ENCODE results near the gene CACTIN.

Gene CACTIN

DNA sequence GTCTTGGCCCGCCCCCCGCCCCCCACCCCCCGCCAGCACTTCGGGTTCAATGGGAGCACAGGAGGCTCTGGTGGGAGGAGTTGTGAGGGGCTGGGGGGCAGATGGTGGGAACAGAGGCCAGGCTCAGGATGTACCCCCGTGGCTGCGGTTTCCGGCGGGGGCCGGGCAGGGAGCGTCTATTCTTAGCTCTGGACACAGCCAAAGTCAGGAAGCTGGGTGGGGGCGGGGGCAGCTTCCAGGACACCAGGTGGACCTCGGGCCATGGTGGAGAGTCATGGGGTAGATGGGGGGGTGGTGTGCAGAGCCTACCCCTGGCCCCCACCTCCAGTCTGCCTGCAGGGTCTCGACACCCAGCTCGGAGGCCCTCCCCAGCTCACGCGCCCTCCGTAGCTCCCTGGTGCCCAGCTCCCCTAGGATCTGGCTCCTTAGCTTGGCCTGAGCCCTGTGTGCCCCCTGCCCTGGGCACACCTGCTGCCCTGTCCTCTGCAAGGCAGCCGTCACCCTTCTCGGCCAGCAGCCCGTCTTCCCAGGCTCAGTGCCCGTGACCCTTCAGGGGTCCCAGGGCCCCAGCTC lies 17.8 kb downstream of the CACTIN start:
- DNase-seq, result no peak

DNA sequence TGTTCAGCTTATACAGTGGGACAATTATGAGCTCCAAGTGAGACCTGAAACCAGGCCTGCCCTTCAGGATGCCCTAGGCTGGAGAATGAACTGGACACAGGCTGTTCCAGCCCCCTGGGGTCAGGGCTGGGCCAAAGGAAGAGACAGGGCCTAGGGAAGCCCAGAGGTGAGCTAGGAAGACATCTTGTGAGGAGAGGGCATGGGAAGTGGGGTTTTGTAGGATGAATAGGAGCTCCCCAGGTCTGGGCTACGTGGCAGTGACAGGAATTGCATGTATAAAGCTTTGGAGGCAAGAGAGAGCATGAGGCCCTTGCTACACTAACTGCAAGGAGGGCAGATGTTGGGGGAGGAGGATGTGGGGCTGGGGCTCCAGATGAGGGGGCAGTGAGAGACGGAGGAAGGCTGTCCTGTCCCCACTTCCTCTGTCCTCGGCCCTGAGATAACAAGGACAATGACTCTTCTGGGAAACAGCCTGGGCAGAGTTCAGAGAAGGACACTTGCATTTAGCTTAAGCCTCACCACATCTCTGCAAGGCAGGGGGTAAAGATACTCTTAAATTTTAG lies 18.4 kb downstream of the CACTIN start:
- no peak for DNase-seq

DNA sequence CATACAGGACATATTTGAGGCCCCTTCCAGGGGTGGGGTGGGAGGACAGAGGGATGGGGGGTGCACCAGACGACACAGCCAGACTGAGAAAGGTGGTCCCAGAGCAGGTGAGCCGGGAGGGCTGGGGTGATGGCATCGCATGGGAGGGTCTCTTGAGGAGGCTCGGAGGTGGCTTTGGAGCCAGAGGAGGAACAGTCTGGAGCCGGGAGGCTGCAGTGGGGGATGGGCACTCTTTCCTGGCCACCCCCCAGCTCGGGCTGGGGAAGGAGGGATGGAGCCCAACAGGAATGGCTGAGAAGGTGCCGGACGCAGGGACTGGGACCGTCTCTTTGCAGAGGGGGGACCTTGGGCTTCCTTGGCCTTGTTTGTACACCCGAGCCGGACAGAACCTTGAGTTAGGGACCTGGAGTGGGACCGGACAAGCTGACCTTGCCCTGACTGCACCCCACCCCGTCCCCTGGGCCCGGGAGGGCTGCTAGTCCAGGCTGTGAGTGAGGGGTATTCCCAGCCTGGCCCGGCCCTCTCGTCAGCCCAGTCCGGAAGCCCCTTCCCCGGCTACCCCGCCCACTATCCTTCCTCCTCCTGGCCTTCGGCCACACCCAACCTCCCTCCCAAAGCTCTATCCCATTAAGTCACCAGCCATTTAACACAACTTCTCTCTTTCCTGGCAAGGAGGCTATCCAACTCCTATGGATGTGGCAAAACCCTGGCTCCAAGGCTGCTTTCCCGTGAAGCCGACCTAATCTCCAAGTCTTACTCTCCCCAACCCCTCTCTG lies 19.1 kb downstream of the CACTIN start:
- DNase-seq, result no peak

DNA sequence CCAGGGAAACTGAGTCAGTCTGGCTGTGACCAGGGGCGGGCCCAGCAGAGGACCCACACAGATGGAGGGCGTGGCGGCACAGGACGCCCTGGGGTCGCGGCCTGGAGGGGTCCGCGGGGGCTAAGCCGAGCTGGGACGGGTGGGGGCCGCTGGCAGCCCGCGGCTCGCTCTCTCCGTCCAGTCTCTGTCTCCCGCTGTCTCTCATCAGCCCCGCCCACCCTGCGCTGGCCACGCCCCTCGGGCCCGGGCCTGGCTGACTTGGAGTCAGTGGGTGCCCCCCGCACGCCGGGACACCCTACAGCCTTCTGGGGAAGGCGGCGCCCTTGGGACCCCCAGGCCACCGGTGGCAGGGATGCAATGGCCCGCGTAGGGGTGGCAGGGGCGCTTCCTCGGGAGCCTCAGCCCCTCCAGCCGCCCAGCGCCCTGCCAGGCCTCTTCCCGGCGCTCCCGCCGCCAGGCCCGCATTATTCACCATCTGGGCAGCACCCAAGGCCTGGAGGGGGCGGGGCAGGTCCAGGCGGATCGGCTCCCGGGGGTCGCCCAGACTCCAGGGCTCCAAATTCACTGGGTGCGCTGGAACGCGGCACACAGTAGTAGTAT lies 19.8 kb downstream of the CACTIN start, which contains the start of gene TBXA2R:
TSS of gene TBXA2R (minus strand) at position 186 of the 600 bp plus-strand sequence. CDS start 6,241 bp downstream, outside the sequence.
- peak; percentile 57 for DNase-seq

DNA sequence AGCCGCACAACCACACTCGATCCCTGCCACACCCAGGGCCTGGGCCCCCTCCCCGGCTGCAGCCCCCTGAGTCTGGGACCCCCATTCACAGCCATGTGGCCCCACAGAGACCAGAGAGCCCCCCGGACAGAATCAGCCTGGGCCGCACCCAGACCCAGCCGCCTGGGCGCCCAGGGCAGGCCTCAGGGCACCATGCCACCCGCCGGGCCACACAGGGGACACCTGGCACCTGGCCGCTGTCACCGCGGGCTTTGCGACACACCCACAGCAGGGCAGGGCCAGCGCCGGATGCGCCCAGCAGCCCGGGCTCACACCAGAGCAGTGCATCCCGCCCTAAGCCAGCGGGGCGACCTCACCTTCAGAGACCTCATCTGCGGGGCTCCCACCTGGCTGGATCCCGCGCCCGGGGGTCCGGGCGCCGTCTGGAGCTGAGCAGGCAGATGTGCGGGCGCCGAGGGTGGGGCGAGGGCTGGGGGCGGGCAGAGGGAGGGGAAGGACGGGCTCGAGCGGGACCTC lies 20.4 kb downstream of the CACTIN start:
- peak; percentile 34 for DNase-seq

DNA sequence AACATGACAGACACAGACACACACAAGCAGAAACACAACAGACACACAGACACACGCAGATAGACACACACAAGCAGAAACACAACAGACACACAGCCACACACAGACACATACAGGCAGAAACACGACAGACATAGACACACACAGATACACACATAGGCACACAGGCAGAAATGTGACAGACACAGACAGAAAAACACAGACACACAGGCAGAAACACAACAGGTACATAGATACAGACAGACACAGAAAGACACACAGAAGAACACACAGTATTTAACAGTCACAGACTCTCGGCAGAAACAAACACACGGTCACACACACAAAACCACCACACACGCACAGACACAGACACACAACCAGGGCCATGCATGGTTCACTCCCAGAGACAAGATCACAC lies 20.8 kb downstream of the CACTIN start:
- no peak for DNase-seq

DNA sequence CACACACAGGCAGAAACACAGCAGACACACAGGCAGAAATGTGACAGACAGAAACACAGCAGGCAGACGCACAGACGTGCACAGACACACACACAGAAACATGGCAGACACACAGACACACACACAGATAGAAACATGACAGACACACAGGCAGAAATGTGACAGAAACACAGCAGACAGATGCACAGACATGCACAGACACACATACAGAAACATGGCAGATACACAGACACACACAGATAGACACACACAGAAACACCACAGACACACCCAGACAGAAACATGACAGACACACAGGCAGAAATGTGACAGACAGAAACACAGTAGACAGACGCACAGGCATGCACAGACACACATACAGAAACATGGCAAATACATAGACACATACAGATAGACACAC lies 21.2 kb downstream of the CACTIN start:
- no peak for DNase-seq

DNA sequence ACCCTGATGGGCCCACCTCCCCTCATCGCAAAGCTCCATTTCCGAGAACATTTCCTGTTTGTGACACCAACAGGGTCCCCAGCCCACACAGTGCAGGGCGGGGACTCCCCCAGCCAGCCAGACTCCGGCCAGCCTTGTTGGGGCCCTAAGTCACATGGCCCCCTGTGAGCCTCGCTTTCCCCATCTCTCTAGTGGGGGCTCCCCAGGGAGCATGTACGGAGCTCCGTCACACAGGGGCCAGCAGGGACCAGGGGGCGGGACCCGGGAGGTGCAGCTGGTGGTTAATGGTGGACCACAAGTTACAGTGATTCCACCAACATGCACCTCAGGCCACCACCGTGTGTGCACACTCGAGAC lies 21.6 kb downstream of the CACTIN start:
- peak; percentile 39 for DNase-seq

DNA sequence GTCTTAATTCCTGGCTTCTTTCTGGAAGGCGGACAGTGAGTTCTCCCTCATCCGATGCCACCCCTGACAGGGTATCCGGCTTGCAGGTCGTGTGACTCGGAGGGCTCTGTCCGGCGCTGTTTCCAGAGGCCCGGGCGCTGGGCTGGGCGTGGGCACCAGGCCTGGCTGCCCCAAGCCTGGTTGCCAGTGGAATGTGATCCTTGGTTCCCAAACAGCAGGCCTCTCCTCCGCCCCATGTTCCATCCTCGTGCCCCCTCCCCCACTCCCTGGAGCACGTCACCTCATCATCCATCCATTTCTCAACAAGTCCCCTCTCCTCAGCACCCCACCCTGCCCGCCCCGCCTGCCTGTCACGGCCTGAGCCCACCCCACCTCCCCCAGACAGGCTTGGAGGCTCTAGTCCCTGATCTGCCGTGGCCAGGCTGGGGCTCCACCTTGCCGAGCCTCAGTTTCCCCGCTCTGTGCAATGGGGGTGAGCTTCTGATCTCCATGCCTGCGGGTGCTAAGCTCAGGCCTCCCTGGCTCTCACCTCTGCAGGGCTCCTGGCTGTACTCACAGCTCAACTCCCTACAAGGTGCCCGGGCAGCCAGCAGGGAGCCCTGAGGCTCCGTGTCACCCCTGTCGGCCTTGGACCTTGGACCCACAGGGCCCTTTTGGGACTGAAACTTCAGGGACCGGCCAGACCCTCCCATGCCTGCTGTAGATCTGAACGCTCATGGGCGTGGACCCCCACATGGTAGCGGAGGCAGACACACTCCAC lies 22.2 kb downstream of the CACTIN start:
- DNase-seq, result no peak

DNA sequence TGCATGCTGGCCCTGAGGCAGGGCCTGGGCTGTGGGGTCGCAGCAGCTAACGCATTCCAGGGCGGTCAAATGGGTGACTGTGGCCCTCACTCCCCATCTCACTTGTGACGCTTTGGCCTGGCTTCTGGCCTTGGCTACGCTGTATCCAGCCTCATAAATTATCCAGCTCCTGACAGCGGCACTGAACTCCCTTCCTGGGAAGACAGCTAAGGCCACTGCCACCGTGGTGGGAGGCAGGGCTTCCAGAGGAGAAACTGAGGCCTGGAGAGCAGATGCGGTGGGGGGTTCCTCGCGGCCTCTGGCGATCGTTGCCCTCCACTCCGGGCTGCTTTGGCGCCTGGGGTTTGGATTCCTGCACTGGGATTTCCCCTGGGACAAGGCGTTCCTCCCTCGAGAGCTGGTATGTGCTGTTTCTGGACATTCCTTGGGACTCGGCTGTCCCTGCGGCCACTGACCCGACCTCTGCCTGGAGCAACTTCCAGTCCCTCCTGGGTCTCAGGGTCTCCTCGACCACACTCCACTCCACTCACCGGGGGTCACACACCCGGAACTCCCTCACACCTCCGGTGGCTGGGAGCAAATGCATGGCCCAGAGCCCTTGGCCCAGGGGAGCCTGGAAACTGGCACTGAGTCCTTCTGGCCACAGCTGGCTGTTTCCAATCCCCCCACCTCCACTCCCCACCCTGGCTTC lies 23.3 kb downstream of the CACTIN start:
- DNase-seq, result no peak

DNA sequence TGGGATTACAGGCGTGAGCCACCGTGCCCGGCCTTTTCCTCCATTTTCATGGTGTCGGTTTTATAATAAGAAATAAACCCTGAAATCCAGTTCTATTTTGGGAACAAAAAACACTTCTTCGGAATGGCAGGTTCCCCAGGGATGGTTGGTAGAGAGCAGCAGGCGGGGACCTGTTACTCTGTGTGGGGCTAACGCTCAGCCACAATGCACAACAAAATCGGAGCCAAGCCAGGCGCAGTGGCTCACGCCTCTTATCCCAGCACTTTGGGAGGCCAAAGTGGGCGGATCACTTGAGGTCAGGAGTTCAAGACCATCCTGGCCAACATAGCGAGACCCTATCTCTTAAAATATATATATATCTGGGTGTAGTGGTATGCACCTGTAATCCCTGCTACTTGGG lies 25.6 kb downstream of the CACTIN start:
- no peak for DNase-seq

DNA sequence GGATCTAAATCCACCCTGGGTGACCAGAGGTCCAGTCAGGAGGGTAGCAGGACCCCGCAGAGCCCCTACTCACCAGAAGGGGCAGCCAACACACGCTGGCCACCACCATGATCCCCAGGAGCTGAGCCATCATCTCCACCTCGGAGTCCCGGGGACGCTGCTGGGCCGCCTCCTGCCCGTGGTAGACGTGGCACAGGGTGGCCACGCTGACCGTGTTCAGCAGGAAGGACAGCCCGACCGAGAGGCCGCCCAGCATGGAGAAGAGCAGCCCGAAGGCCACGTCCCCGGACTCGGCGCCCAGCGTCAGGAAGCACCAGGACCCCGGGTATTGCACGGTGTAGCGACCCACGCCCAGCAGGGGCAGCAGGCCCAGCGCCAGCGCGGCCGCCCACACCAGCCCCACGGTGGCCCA lies 26.8 kb downstream of the CACTIN start:
- DNase-seq, result no peak

DNA sequence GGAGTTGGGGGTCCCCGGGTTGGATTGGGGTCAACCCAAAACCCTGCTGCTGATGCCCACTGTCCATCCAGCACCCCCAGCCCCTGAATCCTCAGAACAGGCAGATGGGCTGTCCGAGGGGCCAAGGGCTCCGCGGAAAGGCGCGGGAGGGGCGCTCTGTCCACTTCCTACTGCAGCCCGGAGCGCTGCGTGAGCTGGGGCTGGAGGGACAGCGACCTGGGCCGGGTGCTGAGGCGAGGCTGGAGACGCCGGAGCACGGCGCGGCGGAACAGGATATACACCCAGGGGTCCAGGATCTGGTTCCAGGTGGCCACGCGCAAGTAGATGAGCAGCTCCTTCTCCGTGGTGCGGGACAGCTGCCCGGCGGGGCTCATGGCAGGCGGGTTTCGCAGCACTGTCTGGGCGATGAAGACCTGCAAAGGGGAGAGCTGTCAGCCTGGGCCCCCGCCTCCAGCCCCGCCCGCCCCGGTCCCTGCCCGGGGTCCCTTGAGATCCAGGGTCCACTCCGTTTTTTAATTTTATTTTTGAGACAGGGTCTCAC lies 31.0 kb downstream of the CACTIN start:
- no peak for DNase-seq

DNA sequence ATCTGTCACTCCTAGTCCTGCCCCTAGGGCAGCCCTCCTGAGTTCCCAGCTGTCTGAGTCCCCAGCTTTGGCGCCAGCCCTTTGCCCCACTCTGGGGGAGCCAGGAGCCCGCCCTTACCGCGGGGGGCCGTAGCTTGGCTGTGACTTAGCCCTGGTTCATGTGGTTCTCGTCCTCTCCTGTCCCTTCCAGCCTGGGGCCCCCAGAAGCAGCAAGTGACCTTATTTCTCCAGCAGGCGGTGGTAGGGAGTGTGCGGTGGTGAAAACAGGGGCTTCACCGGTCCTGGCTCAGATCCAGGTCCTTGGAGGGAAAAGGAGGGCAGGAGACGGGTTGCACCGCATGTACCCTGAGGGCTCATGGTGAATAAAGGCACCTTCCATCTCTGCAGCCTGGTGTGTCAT lies 33.4 kb downstream of the CACTIN start:
- DNase-seq, result no peak

DNA sequence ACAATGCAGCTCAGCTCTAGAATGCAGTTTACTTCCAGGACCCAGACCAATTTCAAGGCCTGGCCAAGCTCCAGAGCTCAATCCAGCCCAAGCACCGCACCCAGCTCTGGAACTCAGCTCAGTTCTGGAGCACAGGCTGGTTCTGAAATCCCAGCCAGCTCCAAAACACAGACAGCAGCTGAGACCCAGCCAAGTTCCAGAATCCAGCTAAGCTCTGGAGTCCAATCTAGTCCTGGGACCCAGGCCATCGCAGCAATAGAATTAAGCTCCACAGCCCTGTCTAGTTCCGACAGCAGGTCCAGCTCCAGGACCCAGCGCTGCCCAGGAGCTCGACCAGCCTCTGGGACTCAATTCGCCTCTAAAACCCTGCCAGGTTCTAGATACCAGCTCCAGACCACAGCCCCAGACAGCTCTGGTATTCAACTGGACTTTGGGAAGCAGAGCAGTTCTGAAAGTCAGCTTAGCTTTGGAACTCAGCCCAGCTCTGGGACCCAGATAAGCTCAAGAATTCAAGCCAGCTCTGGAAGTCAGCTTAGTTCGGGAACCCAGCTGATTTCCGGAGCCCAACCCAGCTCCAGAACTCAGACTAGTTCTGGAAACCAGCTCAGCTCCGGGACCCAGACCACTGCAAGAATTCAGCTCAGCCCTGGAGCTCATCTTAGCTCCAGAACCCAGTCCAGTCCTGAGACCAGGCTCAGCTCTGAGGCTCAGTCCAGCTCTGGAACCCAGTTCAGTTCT lies 34.5 kb downstream of the CACTIN start:
- DNase-seq, result no peak

DNA sequence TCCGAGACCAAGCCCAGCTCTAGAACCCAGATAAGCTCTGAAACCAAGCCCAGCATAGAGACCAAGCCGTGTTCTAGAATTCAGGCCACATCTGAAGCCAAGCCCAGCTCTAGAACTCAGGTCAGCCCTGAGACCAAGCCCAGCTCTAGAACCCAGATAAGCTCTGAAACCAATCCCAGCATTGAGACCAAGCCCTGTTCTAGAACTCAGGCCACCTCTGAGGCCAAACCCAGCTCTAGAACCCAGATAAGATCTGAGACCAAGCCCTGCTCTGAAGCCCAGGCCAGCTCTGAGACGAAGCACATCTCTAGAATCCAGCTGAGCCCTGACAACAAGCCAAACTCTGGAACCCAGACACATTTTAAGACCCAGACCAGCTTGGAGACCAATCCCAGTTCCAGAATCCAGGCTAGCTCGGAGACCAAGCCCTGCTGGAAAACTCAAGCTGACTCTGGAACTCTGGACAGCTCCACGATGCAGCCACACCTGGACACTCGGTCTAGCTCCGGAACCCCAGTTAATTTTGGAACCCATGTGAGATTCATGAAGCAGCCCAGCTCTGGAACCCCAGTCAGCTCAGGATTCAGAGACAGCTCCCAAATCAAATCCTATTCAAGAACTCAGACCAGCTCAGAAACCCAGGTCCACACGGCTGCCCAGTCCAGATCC lies 35.5 kb downstream of the CACTIN start:
- DNase-seq, result no peak

DNA sequence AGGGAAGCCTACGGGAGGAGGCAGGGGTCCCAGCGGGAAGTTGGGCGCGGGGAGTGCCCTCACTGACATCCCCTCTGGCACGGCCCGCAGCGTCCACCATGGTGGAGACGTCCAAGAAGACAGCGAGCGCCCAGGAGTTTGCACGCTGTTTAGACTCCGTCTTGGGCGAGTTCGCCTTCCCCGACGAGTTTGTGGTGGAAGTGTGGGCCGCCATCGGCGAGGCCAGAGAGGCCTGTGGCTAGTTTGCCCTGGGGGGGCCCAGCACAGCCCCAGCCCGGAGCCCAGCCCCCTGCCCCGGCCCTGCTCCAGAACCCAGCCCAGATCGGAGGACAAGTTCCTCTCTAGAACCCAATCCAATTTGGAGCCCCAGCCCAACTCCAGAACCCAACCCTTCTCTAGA lies 36.6 kb downstream of the CACTIN start:
- no peak for DNase-seq

DNA sequence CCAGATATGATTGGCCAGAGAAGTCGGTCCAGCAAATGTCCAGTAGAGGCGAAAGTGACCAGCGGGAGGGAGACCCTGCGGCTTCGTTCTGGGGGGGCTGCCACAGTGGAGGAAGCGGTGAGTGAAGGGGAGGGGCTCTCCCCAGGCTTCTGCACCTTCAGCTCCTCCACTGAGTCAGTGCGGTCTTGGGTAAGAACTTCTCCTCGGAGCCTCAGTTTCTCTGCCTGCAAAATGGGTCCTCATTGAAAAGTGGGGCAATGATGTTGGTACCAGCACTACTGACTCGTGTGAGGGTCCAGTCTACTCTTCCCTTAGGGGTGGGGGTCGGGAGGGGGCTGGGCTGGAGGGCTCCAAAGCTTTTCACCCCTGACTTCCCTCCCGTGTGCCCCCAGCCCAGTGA lies 37.2 kb downstream of the CACTIN start:
- DNase-seq, result no peak

DNA sequence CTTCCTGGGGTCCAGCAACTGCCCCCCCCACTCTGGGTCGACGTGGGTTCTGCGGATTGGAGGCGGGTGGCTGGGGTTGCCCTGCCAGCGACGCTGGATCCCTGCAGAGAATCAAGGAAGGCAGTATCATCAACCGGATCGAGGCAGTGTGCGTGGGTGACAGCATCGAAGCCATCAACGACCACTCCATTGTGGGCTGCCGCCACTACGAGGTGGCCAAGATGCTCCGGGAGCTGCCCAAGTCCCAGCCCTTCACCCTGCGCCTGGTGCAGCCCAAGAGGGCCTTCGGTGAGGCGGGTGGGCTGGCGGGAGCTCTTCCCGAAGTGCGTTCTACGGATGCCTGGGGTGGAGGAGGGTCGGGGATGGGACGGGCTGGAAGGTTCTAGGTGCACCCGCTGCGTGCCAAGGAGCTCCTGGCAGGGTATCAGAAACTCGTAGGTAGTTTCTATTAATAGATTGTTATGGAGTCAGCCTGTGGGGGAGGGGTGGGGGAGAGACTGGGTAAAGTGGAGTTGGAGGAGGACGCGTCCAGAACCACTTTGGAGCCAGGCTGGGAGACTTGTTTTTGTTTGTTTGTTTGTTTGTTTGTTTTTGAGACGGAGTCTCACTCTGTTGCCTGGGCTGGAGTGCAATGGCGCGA lies 39.8 kb downstream of the CACTIN start:
- no peak for DNase-seq

DNA sequence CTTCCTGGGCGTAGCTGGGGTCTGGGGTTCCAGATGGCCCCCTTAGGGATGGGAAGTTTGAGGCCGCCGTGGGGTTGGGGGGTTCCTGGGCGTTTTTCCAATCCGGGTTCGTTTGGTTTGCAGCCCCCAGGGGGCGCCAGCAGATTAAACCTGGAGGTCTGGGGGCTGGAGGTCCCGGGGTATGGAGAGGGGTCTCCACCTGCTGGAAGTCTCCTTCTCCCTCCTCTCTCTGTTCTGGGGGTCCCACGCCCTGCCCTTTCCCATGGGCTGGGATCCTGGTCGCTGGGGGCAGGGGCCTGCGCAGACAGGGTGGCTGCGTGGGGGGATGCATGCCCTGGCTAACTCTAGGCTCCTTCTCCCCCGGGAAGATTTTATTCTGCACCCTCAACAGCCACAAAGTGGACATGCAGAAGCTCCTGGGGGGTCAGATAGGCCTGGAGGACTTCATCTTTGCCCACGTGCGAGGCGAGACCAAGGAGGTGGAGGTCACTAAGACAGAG lies 40.4 kb downstream of the CACTIN start:
- DNase-seq, result peak; percentile 40
